NCI-H748 (cell line): ENCODE data around the gene SLC6A20.

Experiments
- DNase-seq: peaks from one replicate; lab custom pipeline; 2025; ENCODE audit not compliant: unreplicated experiment; lab: John Stamatoyannopoulos, UW

SLC6A20 gene

DNA sequence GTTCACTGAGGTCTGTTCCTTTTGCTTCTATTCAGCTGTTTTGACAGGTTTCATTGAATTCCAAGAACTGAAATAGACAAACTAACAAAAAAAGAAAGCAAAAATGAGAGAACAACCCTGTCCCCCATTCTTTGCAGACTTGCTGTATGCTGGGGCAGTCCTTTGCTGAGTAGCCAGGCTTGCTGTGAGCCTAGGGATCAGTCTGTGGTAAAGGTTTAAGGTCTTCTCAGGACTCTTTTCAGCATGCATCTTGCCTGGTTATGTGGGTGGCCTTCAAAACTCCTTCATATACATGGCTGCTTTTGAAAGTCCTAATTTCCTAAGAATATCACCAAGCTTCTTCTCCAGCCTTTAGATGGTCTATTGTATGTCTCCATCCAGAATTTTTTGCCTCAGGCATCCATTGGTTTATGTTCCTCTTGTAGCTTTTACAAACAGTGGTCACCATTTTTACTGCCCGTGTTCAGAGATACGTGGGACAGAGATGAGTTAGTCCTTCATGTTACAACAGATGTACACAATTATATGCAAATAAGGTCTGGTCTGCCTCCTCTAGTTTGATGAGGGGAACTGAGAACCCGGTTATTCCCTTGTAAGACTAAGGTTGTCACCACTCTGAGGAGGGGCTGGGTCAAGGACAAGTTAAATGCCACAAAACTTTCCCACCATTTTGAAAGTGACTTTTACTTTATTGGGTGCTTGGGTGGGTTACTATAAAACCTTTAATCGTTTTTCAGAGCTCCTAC is 65.8 kb downstream of the SLC6A20 start:
- DNase-seq, result no peak

DNA sequence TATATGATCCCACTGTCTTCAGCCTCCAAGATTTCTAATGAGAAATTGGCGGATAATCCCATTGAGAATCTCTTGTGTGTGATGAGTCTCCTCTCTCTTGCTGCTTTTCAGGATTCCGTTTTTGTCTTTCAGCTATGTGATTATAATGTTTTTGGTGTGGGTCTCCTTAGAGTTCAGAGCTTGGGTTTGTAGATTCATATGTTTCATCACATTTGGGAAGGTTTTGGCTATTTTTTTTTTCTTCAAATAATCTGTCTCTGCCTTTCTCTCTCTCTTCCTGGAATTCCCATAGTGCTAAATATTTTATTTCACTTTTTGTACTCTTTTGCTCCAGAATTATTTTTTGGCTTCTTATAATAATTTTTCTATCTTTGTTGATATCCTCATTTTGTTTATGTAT is 66.7 kb downstream of the SLC6A20 start:
- DNase-seq, result no peak

DNA sequence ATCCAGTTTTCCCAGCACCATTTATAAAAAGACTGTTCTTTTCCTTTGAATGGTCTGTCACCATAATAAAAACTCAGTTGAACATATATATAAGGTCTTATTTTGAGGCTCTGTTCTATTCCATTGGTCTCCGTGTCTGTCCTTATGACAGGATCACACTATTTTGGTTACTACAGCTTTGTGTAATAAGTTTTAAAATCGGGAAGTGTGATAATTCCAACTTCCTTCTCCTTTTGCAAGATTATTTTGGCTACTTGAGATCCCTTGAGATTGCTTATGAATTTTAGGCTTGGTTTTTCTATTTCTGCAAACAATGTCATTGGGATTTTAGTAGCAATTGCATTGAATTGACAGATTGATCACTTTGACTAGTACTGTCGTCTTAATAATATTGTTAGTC is 71.4 kb downstream of the SLC6A20 start:
- DNase-seq, result no peak

DNA sequence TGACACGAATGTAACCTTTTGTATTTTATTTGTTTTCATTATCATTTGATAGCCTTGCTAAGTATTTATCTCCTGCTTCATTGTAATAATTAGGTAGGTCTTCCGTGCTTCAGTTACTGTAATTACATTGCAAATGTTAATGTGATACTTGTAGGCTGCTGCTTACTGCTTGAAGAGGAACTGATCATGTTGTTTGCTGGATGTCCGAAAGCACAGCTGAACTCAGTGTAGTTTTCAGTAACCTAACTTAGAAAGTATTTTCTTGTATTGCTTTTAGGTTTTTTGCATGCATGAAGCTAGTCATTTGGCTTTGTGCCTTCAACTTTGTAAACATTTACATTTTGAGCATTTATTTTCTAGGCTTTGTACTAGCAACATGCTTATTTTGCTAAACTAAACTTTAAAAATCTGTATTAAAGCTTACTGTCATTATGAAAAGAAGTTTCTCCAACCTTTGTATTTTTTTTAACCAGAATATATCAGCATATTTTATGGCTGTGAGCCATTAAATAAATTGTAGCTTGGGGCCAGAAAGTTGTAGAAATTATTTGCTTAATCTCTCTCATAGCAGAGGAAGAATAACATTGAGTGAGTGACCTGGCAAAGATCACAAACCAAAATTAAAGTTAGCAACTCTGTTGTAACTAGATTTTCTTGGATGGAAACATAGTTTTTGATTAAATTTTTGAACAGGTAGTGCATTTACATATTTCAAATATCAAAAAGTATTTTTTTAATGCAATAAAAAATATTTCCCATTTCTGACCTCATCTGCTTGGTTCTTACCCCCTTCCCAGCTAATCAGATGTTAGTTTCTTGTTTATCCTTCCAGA is 76.5 kb downstream of the SLC6A20 start:
- no peak for DNase-seq

DNA sequence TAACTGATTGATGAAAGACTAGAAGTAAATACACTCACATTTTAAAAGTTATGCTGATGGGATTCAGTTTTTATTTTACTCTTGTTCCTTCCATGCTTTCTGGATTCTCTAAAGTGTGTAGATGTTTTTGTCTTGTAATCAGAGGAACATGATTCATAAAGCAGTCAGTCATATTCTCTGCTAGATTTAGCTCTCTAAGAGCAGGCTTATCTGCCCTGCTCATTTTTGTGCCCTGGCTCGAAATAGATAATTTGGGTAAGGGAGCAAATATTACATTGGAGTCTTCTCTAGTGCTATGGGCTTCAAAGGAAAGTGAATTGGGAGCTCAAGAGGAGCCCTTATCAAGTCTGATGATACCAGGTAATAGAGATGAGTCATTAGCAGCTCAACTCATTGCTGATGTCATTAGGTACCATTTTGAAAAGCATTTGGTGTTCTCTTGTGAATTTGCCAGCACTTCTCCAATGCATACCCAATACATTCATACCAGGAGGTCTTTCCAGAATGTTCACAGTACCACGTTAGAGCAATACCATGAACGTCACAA is 79.5 kb downstream of the SLC6A20 start:
- DNase-seq, result no peak

DNA sequence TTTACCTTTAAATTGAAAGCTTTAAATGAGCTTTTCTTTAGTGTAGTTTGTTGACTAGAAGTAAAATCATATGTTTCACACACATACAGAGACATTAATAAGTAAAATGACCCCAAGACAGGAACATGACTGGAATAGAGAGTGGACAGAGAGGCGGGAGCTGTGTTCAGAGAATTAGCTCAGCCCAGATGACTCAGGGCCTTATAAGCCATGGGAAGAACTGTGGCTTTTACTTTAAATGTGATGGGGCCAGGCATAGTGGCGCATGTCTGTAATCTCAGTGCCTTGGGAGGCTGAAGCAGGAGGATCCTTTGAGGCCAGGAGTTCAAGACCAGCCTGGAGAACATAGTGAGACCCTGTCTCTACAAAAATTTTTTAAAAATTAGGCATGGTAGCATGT is 80.4 kb downstream of the SLC6A20 start:
- DNase-seq, result no peak

DNA sequence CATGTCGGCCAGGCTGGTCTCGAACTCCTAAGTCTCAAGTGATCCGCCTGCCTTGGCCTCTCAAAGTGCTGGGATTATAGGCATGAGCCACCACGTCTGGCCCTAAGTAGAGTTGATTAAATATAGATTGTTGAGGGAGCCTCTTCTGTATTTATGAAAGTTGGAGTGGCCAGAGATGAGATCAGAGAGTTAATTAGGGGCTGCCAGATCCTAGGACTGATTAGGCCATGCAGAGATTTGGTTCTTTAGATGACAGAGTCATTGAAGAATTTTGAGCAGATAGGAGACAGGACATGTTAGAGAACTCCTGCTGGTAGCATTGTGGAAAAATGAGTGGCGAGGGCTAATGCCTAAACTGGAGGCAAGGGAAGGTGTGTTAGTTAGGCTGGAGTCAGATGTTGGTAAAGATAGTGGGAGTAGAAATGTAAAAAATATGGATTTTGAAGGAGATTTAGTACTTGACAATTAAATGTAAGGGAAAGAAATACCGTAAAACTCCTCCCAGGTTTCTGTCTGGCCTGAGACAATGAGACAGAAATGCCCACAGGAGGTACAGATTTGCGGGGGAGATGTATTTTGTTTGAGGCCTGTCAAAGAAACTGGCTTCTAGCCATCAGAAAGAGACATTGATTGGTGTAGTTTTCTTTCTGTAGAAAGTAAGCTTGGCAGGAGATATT is 83.8 kb downstream of the SLC6A20 start:
- no peak for DNase-seq

DNA sequence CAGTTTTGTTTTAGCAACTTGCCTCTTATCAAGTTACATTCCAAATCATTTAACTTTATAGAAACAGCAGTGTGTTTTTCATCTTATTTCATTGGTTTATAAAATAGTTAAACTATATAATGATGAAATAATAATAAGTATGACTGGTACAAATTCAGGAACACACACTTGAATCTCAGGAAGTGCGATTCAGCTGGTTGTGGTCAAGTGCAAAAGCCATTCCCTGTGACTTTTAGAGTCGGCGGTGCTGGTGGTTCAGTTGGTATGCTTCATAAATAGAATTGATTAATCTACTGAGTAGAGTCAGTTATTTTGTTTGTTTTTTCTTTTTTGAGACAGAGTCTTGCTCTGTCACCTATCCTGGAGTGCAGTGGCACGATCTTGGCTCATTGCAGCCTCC is 84.4 kb downstream of the SLC6A20 start:
- no peak for DNase-seq

DNA sequence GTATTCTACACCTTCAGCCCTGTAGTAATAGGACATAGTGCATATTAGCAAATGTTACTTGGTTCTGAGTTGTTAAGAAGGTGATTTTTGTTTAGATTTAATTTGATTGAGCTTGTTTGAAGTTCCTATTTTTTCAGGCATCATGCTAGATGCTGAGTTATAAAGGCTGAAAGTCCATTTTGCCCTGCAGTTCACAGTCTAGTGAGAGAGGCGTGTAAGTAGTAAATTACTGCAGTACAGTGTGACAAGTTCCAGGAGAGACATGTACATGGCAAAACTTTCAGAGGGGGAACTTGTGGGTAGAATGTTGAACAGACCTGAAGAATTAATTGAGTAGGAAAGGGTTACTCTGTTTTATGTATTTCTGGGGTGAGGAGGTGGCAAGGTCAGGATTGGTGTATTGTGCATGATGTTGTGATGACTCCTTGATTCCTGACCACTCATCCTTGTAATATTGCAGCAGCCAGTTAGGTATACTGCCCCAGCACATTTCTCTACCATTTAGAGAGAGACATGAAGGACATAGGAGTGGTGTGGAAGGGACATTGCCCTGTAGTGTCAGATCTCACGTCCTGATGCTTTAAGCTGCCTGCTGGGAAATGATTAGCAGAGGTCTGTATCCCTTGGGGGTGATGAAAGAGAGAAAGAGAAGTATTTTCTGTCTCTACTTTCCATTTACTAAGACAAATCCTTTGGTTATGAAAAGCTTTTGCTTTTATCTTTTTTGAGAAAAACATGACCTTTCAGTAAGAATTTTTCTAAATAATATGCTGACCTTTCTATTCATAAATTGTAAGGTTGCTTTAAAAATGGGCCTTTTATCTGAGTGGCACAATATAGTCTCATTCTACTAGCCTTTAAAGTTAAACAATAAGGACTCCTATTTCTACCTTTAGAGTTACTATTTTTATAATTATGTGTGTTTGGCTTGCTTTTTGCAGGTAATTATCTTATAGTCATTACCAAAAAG is 90.2 kb downstream of the SLC6A20 start:
- no peak for DNase-seq
